HTR-8/SVneo (cell line): Measurements from ENCODE around the gene SLC25A40.
"Not testable (repeated sequence)": the region's sequence is repeated elsewhere in the genome, so short reads cannot be mapped to it uniquely, and the experiment has no call there.

ENCODE experiments used
- DNase-seq: peaks from one replicate; pipeline ENCODE4 v3.0.0; 2011; ENCODE audit warnings: low spot score, mixed read lengths; ENCODE audit not compliant: insufficient read length
- FAIRE-seq: peaks from 2 replicates; lab custom pipeline; 2011; peaks lifted over from hg19 to GRCh38; lab: Jason Lieb, UNC

The SLC25A40 gene

GRCh38 chr7:87873328-87873727 lies 2.8 kb downstream of the SLC25A40 start:
- FAIRE-seq, DNase-seq: not testable (repeated sequence)

DNA sequence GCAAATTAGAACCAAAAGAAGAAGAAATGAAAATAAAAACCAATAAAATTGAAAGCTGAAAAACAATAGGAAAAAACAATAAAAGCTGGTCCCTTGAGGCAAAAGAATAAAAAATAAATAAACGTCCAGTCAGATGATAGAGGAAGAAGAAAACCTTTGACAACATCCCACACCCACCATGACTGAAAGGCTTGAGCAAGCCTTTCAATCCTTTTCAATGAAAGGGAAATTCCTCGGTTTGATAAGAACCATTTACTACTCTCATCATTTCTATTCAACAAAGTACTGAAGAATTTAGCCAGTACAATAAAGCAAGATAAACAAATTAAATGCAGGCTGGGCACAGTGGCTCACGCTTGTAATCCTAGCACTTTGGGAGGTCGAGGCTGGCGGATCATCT lies 3.8 kb downstream of the SLC25A40 start:
- DNase-seq (no peak), FAIRE-seq (no peak)

DNA sequence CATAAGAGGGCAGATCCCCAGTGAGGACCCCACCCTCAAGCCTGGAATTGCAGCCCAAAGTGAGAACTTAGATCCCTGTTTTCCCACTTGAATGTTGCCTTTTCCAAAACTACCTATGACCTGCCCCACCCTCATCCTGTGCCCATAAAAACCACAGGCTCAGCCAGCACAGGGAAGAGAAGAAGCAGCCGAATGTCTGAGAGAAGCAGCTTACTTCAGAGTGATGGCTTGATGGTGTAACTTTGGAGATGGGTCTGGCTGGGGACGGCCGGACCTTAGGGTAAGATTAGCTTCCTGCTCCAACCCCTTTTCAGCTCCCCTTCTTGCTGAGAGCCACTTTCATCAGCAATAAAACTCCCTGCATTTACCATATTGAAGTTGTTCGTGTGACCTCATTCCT lies 5.7 kb downstream of the SLC25A40 start:
- no peak for FAIRE-seq

DNA sequence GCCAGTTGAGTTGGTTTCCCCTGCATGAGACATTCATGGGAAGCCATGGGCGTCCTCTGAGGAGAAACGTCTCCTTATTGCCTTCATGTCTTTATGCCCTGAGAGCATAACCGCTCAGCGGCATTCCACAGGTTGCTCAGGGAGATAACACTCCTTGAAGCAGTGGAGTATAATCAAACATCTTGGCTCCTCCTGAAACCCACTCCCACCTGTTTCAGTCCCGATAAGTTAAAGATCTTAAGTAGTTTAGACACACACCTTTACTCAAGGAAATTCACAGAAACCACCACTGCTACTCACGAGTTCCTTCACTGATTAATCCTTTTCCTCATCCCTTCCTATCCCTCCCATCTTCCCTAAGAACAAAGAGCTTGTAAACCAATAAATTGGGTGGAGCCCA lies 9.6 kb downstream of the SLC25A40 start:
- DNase-seq, FAIRE-seq: not testable (repeated sequence)

More for the DNA sequence above, 5.7 kb downstream of the SLC25A40 start:
- DNase-seq, result no peak

GRCh38 chr7:87866089-87866488 lies 10.1 kb downstream of the SLC25A40 start:
- DNase-seq, result no peak
- FAIRE-seq, result no peak

GRCh38 chr7:87858417-87859100 lies 17.6 kb downstream of the SLC25A40 start:
- FAIRE-seq, result no peak

DNA sequence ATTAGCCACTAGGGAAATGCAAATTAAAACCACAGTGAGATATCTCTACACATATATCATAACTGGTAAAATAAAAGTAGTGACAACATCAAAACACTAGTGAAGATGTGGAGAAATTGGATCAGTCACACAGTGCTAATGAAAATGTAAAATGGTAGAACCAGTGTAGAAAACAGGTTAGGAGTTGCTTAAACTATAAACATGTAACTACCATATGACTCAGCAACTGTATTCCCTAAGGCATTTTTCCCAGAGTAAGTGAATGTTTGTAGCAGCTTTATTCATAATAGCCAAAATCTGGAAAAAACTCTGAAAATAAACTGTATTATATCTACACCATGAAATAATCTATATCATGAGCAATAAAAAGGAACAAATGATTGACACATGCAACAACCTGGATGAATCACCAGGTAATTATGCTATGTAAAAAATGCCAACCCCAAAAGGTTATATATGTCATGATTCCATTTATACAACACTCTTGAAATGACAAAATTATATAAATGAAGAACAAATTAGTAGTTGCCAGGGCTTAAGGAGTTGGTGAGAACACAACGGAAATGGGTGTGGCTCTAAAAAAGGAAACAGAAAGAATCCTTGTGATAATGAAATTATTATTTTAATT lies 22.8 kb downstream of the SLC25A40 start:
- no peak for FAIRE-seq
- DNase-seq, result no peak

More at GRCh38 chr7:87858417-87859100, 17.6 kb downstream of the SLC25A40 start:
- no peak for DNase-seq

GRCh38 chr7:87852306-87852705 lies 23.9 kb downstream of the SLC25A40 start:
- DNase-seq, result no peak
- FAIRE-seq, result no peak

DNA sequence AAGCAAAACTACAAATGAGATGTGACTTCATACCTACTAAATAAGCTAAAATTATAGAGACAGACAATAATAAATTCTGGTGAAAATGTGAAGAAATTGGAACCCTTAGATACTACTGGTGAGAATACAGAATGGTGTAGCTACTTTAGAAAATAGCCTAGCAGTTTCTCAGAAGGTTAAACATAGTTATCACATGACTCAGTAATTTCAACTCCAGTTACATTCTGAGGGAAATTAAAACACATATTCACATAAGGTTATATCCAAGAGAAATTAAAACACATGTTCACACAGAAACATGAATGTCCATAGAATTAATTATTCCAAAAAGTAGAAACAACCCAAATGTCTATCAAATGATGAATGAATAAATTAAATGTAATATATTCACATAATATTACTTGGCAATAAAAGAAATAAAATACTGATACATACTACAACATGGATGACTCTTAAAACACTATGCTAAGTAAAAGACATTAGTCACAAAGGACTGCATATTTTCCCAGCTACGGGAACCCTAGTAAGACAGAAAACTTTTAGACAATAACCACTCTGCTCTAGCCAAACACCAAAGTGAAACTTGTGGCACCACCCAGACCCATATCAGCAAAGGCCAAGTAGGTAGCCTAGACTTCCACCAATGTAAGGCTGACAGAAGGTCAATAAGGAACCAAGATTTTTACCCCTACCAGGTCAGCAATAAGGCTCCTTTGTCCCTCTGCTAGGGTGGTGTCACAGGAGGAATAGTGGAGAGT lies 25.1 kb downstream of the SLC25A40 start:
- DNase-seq (no peak), FAIRE-seq (no peak)

- FAIRE-seq (no peak), DNase-seq (no peak)
These were observed 38.6 kb downstream of the SLC25A40 start for GRCh38 chr7:87837597-87837996.

- FAIRE-seq (no peak), DNase-seq (no peak)
These were observed 43.0 kb downstream of the SLC25A40 start for GRCh38 chr7:87833130-87833529.

GRCh38 chr7:87831097-87831496 lies 45.1 kb downstream of the SLC25A40 start:
- FAIRE-seq (no peak), DNase-seq (no peak)

- DNase-seq, FAIRE-seq: not testable (repeated sequence)
These were observed 47.8 kb downstream of the SLC25A40 start for GRCh38 chr7:87828383-87828782.

DNA sequence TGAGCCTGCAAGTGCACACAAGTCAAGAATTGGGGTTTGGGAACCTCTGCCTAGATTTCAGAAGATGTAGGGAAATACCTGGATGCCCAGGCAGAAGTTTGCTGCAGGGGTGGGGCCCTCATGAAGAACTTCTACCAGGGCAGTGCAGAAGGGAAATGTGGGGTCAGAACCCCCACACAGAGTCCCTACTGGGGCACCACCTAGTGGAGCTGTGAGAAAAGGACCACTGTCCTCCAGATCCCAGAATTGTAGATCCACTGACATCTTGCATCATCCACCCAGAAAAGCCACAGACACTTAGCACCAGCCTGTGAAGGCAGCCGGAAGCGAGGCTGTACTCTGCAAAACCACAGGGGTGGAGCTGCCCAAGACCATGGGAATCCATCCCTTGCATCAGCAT lies 50.8 kb downstream of the SLC25A40 start:
- not testable (repeated sequence) for FAIRE-seq, DNase-seq

DNA sequence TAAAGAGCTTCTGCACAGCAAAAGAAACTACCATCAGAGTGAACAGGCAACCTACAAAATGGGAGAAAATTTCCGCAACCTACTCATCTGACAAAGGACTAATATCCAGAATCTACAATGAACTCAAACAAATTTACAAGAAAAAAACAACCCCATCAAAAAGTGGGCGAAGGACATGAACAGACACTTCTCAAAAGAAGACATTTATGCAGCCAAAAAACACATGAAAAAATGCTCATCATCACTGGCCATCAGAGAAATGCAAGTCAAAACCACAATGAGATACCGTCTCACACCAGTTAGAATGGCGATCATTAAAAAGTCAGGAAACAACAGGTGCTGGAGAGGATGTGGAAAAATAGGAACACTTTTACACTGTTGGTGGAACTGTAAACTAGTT lies 54.1 kb downstream of the SLC25A40 start:
- not testable (repeated sequence) for DNase-seq, FAIRE-seq

DNA sequence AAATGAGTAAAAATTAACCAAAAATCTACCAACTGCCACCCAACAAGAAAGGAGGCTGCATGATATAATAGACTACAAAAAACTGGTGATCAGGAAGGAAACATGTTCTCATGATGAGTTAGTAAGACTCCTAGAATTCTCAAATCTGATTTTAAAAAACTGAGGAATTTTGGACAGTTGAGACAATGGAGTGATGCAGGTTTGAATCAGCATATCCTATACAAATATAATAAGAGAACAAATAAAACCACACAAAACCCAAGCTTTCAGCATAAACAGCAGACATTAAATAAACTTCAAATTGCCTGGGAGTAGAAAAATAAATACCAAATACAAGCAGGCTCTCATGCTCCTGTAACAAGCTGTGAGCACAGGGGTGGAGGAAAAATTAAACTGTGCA lies 57.8 kb downstream of the SLC25A40 start:
- no peak for FAIRE-seq
- DNase-seq, result no peak

GRCh38 chr7:87816389-87816788 lies 59.8 kb downstream of the SLC25A40 start:
- no peak for FAIRE-seq

DNA sequence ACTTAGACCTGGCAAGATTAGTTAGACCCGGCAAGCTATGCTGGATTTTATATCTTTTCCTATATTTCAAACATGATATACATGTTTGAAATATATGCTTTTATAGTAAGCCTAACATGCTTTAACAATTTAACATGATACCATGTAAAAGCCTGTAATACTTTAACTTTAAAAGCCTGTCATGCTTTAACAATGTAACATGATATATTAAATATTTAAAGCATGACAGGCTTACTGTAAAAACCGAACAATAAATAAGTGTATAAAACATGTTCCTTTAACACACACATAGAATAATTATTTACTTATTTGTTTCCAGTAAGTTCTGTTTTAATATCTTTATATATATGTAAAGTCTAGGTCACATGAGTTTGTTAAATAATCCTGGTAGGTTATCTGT lies 65.4 kb downstream of the SLC25A40 start:
- no peak for FAIRE-seq

More at GRCh38 chr7:87816389-87816788, 59.8 kb downstream of the SLC25A40 start:
- no peak for DNase-seq

GRCh38 chr7:87810130-87810529 lies 66.0 kb downstream of the SLC25A40 start:
- no peak for FAIRE-seq
- DNase-seq, result no peak

More for the DNA sequence above, 65.4 kb downstream of the SLC25A40 start:
- no peak for DNase-seq

DNA sequence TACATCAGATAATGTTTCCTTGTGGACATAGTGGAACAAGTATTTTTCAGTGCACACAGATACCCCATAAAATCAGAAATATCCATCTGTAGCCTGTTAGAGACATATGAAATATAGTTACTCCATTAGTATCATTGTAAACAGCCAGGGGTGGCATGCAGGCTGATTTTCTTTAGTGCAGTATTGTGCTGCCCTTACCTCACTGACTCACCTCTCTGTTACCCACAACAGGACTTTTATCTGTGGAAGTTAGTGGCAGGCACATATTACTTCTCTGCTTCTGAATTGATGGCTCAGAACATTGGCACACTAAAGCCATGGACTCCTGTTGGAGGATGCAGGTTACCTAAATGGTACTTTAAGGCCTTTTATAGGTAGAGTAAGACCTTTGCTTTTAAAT lies 70.0 kb downstream of the SLC25A40 start:
- FAIRE-seq (no peak), DNase-seq (no peak)
